Measurements from ENCODE around the gene PUS1.

The PUS1 gene

DNA sequence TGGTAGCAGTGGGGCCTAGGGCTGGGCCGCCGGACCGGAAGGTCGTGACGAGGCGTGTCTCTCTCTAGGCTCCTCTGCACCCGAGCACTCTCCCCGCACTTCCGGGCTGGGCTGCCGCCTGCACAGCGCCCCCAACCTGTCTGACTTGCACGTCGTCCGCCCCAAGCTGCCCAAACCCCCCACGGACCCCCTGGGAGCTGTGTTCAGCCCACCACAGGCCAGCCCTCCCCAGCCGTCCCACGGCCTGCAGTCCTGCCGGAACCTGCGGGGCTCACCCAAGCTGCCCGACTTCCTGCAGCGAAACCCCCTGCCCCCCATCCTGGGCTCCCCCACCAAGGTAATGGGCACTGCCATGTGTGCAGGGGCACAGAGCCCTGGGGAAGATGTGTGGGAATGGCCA lies 13.3 kb upstream of the PUS1 start:
- DNase-seq (ENCODE audit: low read depth in 2 of 2) = no peak

DNA sequence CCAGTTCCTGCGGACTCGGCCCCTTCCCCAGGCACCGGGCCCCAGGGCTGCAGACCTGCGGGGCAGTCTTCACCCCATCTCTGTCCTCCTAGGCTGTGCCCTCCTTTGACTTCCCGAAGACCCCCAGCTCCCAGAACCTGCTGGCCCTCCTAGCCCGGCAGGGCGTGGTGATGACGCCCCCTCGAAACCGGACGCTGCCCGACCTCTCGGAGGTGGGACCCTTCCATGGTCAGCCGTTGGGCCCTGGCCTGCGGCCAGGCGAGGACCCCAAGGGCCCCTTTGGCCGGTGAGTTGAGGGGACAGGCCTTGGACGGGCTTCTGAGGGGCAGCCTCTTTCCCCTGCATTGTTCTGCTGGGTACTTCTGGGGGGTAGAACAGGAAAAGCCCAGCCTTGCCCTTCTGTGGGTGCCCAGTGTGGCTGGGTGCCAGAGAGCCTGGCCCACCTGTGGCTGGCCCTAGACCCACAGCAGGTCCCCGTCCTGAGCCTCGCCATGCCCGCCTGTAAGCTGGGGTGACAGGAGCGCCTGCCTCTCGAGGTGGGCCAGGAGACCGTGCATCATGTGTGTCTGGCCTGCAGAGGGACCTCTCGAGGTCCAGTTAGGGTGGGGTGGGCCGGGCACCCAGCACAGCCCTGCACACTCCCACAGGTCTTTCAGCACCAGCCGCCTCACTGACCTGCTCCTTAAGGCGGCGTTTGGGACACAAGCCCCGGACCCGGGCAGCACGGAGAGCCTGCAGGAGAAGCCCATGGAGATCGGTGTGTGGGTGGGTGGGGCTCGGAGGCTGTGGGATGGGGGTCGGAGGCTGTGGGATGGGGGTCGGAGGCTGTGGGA lies 12.6 kb upstream of the PUS1 start:
- DNase-seq (ENCODE audit: low read depth in 2 of 2) = no peak

DNA sequence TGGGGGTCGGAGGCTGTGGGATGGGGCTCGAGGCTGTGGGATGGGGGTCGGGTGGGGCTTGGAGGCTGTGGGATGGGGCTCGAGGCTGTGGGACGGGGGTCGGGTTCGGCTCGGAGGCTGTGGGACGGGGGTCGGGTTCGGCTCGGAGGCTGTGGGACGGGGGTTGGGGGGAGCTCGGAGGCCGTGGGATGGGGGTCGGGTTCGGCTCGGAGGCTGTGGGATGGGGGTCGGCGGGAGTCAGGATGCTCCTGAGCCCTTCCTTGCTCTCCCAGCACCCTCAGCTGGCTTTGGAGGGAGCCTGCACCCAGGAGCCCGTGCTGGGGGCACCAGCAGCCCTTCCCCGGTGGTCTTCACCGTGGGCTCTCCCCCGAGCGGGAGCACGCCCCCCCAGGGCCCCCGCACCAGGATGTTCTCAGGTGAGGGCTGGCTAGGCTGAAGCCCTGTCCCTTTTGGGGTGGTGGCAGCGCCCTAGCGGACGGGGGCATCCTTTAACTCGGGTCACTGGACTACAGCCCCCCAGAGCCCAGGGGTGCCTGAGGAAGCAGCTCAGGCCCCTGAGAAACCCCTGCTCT lies 11.9 kb upstream of the PUS1 start:
- no peak for DNase-seq (ENCODE audit: low read depth in 2 of 2)

DNA sequence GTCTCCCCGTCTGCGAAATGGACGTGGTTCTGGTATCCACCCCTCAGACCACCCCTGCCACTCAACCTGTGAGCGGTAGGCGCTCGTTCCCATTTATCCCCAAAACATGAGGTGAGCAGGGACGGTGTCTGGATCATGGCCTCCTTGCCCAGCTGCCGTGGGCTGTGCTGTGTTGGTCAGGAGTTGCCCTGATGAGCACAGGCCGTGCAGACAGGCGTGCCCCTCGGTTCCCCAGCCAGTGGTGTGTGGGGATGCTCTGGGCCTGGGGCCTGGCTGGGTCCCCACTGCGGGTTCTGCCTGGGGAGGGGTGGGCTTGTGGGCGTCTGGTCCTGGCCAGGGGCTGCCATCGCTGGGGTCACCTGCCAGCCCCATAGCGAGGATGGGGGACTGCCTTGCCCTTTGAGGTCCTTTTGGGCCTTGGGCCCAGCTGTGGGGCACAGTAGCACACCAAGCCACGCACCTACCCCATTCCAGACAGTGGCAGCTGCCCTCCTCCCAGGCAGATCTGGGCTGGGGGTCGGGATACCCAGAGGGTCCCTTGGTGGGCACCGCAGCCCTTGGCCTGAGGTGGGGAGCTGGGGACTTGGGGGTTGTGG lies 11.3 kb upstream of the PUS1 start:
- no peak for DNase-seq (ENCODE audit: low read depth in 2 of 2)

DNA sequence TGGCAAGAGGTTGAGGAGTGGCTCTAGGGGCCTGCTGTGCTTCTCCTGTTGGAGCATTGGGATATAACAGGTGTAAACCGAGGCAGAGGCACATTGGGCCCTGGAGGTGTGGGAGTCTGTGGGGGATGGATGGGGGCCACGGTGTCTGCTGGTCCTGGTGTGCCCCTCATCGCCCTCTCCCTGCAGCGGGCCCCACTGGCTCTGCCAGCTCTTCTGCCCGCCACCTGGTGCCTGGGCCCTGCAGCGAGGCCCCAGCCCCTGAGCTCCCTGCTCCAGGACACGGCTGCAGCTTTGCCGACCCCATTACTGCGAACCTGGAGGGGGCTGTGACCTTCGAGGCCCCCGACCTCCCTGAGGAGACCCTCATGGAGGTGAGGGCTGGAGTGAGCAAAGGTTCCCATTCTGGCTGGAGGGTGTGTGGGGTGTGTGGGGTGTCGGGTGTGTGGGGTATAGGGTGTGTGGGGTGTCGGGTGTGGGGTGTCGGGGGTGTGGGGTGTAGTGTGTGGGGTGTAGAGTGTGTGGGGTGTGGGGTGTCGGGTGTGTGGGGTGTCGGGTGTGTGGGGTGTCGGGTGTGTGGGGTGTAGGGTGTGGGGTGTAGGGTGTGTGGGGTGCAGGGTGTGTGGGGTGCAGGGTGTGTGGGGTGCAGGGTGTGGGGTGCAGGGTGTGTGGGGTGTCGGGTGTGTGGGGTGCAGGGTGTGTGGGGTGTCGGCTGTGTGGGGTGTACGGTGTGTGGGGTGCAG lies 10.6 kb upstream of the PUS1 start:
- no peak for DNase-seq (ENCODE audit: low read depth in 2 of 2)

DNA sequence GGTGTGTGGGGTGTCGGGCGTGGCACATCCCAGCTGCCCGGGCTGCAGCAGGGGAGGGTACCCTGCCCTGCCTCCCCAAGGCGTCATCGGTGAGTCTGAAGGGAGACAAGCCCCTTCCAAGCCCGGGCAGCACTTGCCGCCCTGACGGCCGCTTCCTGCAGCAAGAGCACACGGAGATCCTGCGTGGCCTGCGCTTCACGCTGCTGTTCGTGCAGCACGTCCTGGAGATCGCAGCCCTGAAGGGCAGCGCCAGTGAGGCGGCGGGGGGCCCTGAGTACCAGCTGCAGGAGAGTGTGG lies 10.1 kb upstream of the PUS1 start:
- DNase-seq (ENCODE audit: low read depth in 2 of 2) = no peak

DNA sequence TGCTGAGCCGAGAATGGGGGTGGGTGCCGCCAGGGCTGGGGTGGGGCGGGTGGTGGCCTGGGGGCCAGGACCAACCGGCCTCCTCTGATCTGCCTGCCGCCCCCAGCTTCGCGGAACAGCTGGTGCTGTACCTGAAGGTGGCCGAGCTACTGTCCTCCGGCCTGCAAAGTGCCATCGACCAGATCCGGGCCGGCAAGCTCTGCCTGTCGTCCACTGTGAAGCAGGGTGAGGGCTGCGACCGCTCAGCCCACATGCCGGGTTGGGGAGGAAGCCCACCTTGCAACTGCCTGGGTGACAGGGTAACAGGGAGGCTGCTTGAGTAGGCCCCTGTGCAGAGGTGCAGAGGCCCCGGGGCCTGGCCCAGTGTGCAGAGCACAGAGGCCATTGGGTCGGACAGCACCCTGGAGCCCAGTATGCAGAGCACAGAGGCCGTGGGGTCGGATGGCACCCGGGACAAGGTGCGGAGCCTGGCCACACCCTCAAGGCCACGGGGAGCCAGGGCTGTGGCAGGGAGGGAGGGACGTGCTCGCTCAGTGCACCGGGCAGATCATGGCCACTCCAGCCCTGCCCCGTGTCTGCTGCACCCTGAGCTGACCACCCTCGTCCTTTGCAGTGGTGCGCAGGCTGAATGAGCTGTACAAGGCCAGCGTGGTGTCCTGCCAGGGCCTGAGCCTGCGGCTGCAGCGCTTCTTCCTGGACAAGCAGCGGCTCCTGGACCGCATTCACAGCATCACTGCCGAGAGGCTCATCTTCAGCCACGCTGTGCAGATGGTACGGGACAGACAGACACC lies 9.5 kb upstream of the PUS1 start:
- DNase-seq (ENCODE audit: low read depth in 2 of 2) = no peak

DNA sequence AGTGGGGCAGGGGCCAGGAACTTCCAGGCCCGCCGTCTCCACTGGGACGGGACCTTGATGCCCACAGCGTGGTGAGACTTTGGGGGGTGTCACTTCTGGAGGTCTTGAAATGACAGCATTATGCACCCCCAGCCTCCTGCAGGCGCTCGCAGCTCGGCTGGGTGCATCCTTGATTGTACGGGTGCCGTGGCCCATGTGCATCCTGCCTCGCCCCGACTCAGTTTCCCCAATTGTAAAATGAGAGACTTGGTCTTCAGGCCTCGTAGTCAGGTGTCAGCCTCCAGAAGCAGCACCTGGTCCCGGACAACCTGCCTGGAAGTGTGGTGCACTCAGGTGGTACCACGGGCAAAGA lies 8.9 kb upstream of the PUS1 start:
- no peak for DNase-seq (ENCODE audit: low read depth in 2 of 2)

DNA sequence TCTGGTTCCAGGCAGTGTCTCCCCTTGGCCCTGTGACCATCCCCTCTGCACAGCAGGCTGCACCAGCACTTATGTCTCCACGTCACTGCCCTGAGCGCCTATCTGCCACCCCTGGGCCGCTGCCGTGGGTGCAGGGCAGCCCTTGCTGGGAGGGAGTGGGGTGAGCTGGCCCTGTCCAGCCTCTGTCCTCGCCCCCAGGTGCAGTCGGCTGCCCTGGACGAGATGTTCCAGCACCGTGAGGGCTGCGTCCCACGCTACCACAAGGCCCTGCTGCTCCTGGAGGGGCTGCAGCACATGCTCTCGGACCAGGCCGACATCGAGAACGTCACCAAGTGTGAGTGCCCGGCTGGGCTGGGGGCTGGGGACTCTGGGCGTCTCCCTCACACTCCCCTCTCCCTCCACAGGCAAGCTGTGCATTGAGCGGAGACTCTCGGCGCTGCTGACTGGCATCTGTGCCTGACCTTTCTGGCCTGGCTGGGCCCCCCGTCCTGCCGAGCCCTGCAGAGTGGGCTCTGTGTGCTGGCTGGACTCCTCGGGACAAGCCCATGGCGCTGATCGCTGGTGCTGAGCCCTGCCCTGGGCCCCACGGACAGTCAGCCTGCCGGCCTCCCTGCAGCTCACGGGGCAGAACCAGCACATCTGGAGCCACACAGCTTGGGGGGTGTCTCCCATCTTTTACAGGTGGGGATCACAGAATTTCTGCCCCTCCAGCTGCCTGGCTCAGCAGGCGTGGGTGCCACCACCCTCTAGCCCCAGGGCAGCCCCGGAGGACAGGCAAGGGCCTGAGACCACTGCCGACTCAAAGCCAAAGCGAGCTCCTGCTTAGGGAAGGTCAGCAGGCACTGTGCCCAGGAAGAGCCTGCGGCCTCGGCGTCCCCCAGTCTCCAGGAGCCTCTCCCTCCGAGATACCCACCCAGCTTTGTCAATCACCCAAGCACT lies 7.9 kb upstream of the PUS1 start:
- DNase-seq (ENCODE audit: low read depth in 2 of 2) = no peak

DNA sequence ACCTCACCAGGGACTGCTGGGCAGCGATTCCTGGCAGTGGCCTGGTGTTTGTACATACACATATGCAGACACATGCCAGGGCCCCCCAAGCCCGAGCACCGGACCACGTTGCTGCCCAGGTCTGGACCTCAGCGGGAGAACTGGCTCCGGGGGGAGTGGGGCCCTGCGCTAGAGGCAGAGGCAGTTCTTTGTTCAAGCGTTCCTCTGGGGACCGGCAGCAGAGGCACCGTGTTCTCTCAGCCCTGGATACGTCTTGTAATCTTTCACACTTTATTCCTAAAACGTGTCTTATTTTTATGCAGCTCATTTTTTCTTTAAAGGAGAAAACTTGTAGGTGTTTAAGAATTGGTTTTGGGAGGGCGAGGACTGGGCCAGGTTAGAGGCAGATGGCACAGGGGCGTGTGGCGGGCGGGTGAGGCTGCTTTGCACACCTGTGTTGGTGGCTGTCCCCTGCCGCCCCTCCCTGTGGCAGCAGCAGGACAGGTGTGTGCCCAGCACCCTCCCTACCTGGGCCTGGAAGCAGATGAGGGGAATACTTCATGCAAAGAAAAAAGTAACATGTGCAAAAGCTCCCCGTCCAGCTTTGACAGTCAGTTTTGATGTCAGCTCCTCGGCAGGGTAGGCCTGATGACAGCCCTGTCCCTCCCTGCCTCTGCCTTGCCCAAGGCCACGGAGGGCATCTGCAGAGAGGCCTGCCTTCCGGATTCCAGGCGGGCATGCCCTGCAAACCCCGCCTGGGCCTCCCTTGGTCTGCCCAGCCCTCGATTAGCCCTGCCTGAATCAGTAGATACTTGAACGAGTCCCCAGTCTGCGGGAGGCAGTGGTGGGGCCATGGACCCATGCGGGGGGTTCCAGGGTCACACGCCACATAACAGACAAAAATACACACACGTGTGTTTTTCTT lies 7.0 kb upstream of the PUS1 start:
- no peak for DNase-seq (ENCODE audit: low read depth in 2 of 2)

DNA sequence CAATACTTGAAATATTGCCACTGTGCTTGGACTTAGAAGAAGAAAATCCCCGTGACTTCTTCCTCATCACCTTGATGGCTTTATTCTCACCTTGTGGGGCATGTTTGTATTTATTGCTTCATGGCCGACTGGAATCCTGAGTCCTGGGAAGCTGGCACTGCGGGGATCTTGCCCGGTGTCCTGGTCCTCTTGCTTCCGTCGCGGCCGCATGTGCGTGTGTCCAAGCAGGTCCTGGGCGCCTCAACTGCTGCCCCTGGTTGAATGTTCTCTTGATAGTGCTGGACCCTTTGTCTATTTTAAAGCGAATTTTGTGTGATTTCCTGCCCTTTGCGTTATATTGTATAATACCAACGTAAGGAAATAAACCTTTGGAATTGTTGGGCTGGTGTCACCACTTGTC lies 6.3 kb upstream of the PUS1 start:
- no peak for DNase-seq (ENCODE audit: low read depth in 2 of 2)

DNA sequence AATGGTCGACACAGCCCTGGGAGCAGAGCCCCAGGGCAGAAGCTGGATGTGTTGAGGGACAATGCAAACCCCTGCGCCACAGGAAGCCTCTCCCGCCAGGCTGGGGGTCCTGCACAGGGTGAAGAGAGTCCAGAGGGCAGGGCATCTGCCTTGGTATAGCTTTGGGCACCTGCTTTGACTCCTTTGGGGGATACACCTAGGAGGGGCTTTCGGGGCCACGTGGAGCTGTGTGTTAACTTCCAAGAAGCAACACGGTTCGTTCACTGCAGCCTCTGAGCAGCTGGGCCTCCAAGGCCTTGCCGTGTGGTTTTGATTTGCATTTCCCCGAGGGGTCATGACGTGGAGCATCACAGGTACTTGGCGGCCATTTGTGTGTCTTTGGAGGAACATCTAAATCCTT lies 5.8 kb upstream of the PUS1 start:
- no peak for DNase-seq (ENCODE audit: low read depth in 2 of 2)

DNA sequence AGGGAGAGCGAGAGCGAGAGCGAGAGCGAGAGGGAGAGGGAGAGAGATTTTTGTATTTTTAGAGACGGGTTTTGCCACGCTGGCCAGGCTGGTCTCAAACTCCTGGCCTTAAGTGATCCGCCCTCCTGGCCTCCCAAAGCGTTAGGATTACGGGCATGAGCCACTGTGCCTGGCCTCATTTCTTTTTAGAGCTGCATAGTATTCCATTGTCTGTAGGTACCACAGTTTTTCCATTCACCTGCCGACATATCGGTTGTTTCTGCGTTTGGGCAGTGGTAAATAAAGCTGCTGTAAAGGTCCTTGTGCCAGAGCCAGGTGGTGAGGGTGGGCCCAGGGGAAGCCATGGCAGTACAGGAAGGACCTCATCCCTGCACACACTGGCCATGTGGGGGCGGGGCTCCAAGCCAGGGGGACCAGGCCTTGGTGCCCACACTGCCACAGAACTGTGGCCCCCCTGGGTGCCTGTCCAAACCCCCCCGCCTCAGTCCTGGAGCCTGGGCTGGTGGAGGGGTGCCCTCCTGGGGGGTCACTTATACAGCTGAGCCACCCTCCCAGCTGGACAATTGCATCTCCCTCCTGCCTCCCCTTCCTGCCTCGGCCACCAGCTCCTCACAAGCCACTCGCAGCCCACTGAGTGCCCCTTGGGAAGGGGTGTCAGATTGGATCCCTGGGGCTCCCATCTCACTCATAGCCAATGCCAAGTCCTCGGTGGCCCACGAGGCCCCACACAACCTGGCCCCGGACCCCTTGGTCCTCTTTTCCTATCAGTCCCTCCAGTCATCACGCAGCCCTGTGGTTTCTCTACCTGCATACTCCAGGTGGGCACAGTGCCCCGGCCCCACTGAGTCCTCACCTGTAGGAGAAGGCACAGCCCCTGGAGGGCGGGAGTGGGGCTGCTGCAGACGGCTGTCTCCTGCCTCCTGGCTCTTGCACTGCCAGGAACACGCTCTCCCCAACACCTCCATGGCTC lies 1.7 kb upstream of the PUS1 start:
- DNase-seq (ENCODE audit: low read depth in 2 of 2) = no peak

DNA sequence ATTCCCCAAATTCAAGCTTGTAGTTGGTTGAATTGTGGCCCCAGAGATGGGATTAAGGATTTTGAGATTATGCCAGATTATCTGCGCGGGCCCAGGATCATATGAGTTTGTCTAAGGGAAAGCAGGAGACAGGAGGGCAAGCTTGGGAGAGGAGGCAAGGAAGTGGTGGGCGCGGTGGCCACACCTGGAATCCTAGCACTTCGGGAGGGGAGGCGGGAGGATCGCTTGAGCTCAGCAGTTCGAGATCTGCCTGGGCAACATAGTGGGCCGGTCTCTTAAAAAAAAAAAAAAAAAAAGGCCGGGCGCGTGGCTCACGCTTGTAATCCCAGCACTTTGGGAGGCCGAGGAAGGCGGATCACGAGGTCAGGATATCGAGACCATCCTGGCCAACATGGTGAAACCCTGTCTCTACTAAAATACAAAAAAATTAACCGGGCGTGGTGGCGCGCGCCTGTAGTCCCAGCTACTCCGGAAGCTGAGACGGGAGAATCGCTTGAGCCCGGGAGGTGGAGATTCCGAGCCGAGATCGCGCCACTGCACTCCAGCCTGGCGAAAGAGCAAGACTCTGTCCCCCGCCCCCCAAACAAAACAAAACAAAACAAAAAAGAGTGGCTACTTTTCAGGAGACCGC lies 881 bp upstream of the PUS1 start:
- no peak for DNase-seq (ENCODE audit: low read depth in 2 of 2)

DNA sequence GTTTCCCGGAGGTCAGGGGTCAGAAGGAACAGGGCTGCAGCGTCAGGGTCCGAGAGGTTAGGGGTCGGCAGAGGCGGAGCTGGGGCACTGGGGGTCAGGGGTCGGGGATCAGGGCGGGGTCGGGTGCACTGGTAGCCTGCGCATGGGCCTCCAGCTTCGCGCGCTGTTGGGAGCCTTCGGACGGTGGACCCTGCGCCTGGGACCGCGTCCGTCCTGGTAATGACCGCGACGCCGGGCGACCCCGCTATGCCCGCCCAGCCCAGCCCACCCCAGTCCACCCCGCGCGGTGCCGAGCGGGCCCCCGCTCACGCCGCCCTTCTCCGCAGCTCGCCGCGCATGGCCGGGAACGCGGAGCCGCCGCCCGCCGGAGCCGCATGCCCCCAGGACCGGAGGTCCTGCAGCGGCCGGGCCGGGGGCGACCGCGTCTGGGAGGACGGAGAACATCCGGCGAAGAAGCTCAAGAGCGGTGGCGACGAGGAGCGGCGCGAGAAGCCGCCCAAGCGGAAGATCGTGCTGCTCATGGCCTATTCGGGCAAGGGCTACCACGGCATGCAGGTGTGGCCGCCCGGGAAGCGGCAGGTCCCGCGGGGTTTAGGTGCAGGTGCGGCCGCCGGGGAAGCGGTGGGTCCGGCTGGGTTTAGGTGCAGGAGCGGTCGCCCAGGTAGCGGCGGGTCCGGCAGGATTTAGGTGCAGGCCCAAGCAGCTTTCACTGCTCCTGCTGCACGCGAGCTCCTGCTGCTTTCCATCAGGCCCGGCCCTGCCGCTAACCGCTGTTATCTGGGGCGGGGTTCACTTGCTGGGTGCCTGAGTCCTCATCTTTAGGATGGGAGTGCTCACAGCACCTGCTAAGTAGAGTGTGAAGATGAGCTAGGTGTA lies 743 bp downstream of the PUS1 start:
- no peak for DNase-seq (ENCODE audit: low read depth in 2 of 2)

DNA sequence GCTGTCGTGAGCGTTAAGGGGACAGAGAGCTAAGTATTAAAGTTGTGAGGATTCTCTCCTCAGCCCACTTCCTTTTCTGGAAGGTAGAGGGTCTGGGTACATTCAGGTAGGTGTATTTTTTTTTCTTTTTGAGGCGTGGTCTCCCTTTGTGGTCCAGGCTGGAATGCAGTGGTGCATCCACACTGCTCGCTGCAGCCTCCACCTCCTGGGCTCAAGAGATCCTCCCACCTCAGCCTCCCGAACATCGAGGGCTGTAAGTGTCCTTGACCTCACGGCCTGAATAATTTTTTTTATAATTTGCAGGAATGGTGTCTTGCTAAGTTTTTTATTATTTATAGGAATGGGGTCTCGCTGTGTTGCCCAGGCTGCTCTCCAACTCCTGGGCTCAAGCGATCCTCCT lies 1.4 kb downstream of the PUS1 start:
- DNase-seq (ENCODE audit: low read depth in 2 of 2) = no peak

DNA sequence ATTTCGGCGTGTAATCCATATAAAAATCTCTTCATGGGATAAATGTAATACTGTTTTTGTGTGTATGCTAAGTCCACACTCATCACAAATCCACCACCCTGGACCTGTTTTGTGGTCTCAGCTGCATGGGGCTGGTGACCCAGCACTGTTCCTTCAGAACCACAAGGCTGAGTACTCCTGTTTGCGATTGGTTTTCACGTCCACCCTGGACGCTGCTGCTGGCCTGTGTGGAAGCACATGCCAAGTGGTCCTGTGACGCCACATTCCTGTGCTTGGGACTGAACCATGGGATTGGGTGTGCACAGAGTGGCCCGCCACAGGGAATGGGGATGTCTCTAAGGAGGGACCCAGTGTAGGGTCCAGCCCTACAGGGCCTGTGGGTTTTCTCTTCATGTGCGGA lies 4.3 kb downstream of the PUS1 start:
- DNase-seq (ENCODE audit: low read depth in 2 of 2) = no peak

Measured in stimulated activated CD8-positive, alpha-beta memory T cell treated with anti-CD3 and anti-CD28 coated beads, Interleukin-15, amount 100 ng/mL, for 4 hours (primary cell).